Hematopoietic multipotent progenitor cell treated with erythropoietin and hydrocortisone succinate and interleukin-3 and kit ligand, for 4 days (in vitro differentiated cells): Measurements from ENCODE around the gene PLEKHA6.
"Not testable (repeated sequence)": the region's sequence is repeated elsewhere in the genome, so short reads cannot be mapped to it uniquely, and the experiment has no call there.

Experiments used
- DNase-seq: peaks from one replicate; pipeline ENCODE4 v3.0.0-alpha.2; 2015

The PLEKHA6 gene

GRCh38 chr1:204258213-204259115, 101.3 kb downstream of the PLEKHA6 start:
- DNase-seq, result peak; percentile 64

GRCh38 chr1:204257446-204257845, 102.3 kb downstream of the PLEKHA6 start:
- DNase-seq, result no peak

GRCh38 chr1:204256531-204256930, 103.2 kb downstream of the PLEKHA6 start:
- DNase-seq, result no peak

- DNase-seq, result no peak
Measured at GRCh38 chr1:204255966-204256365, 103.8 kb downstream of the PLEKHA6 start.

GRCh38 chr1:204255225-204255624, 104.5 kb downstream of the PLEKHA6 start:
- no peak for DNase-seq

- peak; percentile 65 for DNase-seq
Measured at GRCh38 chr1:204254031-204254661, 105.6 kb downstream of the PLEKHA6 start.

GRCh38 chr1:204251926-204252689, 107.6 kb downstream of the PLEKHA6 start:
- DNase-seq, result no peak

- DNase-seq, result no peak
Measured at GRCh38 chr1:204251286-204251685, 108.4 kb downstream of the PLEKHA6 start.

GRCh38 chr1:204250428-204251030, 109.2 kb downstream of the PLEKHA6 start:
- no peak for DNase-seq

GRCh38 chr1:204249736-204250427, 109.8 kb downstream of the PLEKHA6 start:
- no peak for DNase-seq

- DNase-seq, result no peak
Measured at GRCh38 chr1:204248954-204249353, 110.8 kb downstream of the PLEKHA6 start.

GRCh38 chr1:204246876-204247275, 112.9 kb downstream of the PLEKHA6 start:
- DNase-seq, result no peak

GRCh38 chr1:204242920-204243319, 116.8 kb downstream of the PLEKHA6 start:
- DNase-seq, result no peak

GRCh38 chr1:204241914-204242313, 117.8 kb downstream of the PLEKHA6 start:
- no peak for DNase-seq

- DNase-seq, result peak; percentile 30
Measured at GRCh38 chr1:204241050-204241449, 118.7 kb downstream of the PLEKHA6 start.

- DNase-seq, result no peak
Measured at GRCh38 chr1:204240233-204240632, 119.5 kb downstream of the PLEKHA6 start.

- DNase-seq, result not testable (repeated sequence)
Measured at GRCh38 chr1:204239401-204239800, 120.3 kb downstream of the PLEKHA6 start.

- peak; percentile 52 for DNase-seq
Measured at GRCh38 chr1:204238520-204238919, 121.2 kb downstream of the PLEKHA6 start.

- not testable (repeated sequence) for DNase-seq
Measured at GRCh38 chr1:204237515-204237914, 122.2 kb downstream of the PLEKHA6 start.

- no peak for DNase-seq
Measured at GRCh38 chr1:204232526-204232925, 127.2 kb downstream of the PLEKHA6 start.

GRCh38 chr1:204230211-204230610, 129.5 kb downstream of the PLEKHA6 start:
- DNase-seq, result no peak

- DNase-seq, result no peak
Measured at GRCh38 chr1:204228896-204229295, 130.8 kb downstream of the PLEKHA6 start.
